Spleen (tissue), 13 donors: ENCODE data around the gene LPAR5. TPM values are rescaled to one million over a fixed set of nuclear protein-coding genes. Genes with fewer than 3 reads are reported as not detected.

Experiments
- DNase-seq: peaks from one replicate; pipeline ENCODE4 v3.0.0-alpha.2; 2020
- H3K27ac ChIP-seq, 8 donors: fragments of 200-600 bp; sonication (generic) in 7 of 8; 1 replicate in 4 of 8; 2 replicates in 4 of 8; pipeline versions ENCODE4 v1.5.0 to v1.8.0; 2016 to 2021; ENCODE audit warnings: inconsistent platforms in 4 of 8, mild to moderate bottlenecking in 4 of 8, moderate library complexity in 1 of 8
- H3K27me3 ChIP-seq, 7 donors: fragments of 200-600 bp; sonication (generic) in 6 of 7; replicated peaks in 1 of 7; 1 replicate in 4 of 7; 2 replicates in 3 of 7; pipeline versions ENCODE4 v1.5.0 to v1.8.0; 2016 to 2021; ENCODE audit warnings: inconsistent platforms in 3 of 7, mild to moderate bottlenecking in 1 of 7
- H3K36me3 ChIP-seq, 6 donors: fragments of 200-600 bp; sonication (generic) in 5 of 6; 1 replicate in 4 of 6; 2 replicates in 2 of 6; pipeline versions ENCODE4 v1.5.0 to v1.8.0; 2016 to 2021; ENCODE audit warnings: inconsistent platforms in 2 of 6
- H3K4me1 ChIP-seq, 6 donors: fragments of 200-600 bp; sonication (generic) in 5 of 6; 1 replicate in 3 of 6; 2 replicates in 3 of 6; pipeline versions ENCODE4 v1.5.0 to v1.8.0; 2016 to 2021; ENCODE audit warnings: inconsistent platforms in 3 of 6
- H3K4me3 ChIP-seq, 8 donors: fragments of 200-600 bp; sonication (generic) in 7 of 8; 1 replicate in 4 of 8; 2 replicates in 4 of 8; pipeline versions ENCODE4 v1.5.0 to v1.8.0; 2016 to 2021; ENCODE audit warnings: inconsistent platforms in 4 of 8, mild to moderate bottlenecking in 4 of 8, moderate library complexity in 2 of 8
- H3K9me3 ChIP-seq, 8 donors: fragments of 200-600 bp; sonication (generic) in 7 of 8; 1 replicate in 4 of 8; 2 replicates in 4 of 8; pipeline versions ENCODE4 v1.5.0 to v1.8.0; 2016 to 2021; ENCODE audit warnings: inconsistent platforms in 4 of 8
- POLR2A ChIP-seq, 3 donors: fragments of 450-650 bp; IDR thresholded peaks; one replicate each; pipeline ENCODE4 v1.5.1; 2017; ENCODE audit warnings: antibody characterized with exemption in 3 of 3, mild to moderate bottlenecking in 1 of 3
- POLR2AphosphoS5 ChIP-seq, 3 donors: sonication (generic); formaldehyde crosslinking; IDR thresholded peaks; one replicate each; pipeline ENCODE4 v1.5.1; 2017; ENCODE audit warnings: antibody characterized with exemption in 3 of 3
- WGBS, 5 donors: extraction: QIAGEN DNeasy Blood & Tissue Kit in 3 of 5; methylation state at CpG; one replicate each; pipeline versions ENCODE4 v1.1.5 to v1.1.7; 2013 to 2018; 5-methylcytosine and 5-hydroxymethylcytosine counted together
- intact Hi-C: fragments of 100-400 bp; cut with DNase I; formaldehyde crosslinking; loops from one replicate; pipeline ENCODE4 v1.15.0; 2023; ENCODE audit warnings: low total_unique reads
- long read RNA-seq, 2 donors: transcript quantifications; one replicate each; lab custom pipeline, GENCODE V29; 2026
- polyA plus RNA-seq, 3 donors: library from polyadenylated mRNA; stranded (reverse); fragments of 200-250 nt; gene quantifications; one replicate each; pipeline ENCODE4 v1.2.1, GENCODE V29; 2013
- total RNA-seq, 7 donors: library from RNA; depleted of rRNA in 3 of 7; stranded (reverse); fragments of >200 nt in 3 of 7; fragmentation: NEBNext Ultra II Directional in 4 of 7; extraction: Animal tissue kit (Norgen Biotek cat#: 25700) in 4 of 7; gene quantifications; one replicate each; pipeline versions ENCODE4 v1.1.0 to v1.2.1, GENCODE V29; 2016 to 2021
- TF ChIP-seq, protein P1 (sequence below), 11 experiments: fragments of 200-600 bp in 7 of 11; fragments of 450-650 bp in 4 of 11; sonication (generic) in 4 of 11; IDR thresholded peaks in 8 of 11; conservative IDR thresholded peaks in 3 of 11; 1 replicate in 7 of 11; 2 replicates in 4 of 11; pipeline versions ENCODE4 v1.4.0 to v1.8.0; 2016 to 2021; ENCODE audit warnings: antibody characterized with exemption in 11 of 11, inconsistent platforms in 4 of 11, mild to moderate bottlenecking in 1 of 11
- donor health status: healthy with polysubstance abuse.
- donor health status: DM: no; HTN: no; CAD: no; lungs with moderate emphysema.
- donor health status: DM: no; HTN: no; CAD: no.
- donor health status: Bipolar disorder and iron deficiency.
- donor health status: healthy.
- donor health status: DM: no; HTN: no; CAD: no.
- donor health status: DM: yes; HTN: yes; CAD: no.

Gene LPAR5
- total RNA-seq (10 to 100 TPM; 12.9 to 26.6 (median 16.9) TPM), polyA plus RNA-seq (10 to 100 TPM; 10.9 to 16.0 (median 14.9) TPM)
- long read RNA-seq, donor 1, transcript LPAR5-201 (2 exons, 3,171 nt): major isoform, 5 of 7 reads
- long read RNA-seq, donor 1, partial matches to known transcripts: 0 of 7 reads
- long read RNA-seq, donor 1, other reads (novel, unspliced or antisense): 0 of 7 reads
- long read RNA-seq, donor 2, partial matches to known transcripts: 0 of 6 reads
- long read RNA-seq, donor 2, other reads (novel, unspliced or antisense): 0 of 6 reads

DNA sequence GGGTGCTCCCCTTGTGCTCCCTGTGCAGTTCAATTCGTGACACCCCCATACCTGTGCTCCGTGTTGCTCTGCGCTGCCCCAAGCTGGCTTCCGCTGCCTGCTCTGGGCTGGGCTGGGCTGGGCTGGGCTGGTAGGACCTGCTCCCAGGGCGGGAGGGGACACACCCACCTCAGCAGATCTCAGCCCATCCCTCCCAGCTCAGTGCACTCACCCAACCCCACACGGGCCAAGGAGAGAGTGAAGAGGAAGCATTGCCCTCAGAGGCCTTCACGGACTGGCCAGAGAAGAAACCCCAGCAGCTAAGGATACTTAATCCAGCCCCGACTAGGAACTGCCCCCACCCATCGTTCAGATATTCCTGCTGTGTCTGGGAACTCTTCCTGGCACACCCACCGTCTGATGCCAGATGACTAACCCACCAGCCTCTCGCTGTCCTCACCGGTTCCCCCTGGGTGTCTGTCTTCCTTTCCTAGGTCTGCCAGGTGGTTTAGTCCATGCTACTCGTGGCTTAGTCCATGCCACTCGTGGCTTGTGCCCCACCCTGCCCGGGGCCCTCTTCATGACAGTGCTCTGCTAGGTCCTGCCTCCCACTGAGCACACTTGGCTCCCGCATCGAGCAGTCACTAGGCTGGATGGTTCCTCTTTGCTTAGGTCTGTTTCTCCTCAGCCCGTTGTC is at the start of gene LPAR5:
Gene LPAR5 (minus strand): TSS at position 104 of the 676 bp plus-strand sequence. CDS start 14,711 bp downstream, outside the sequence.
- peak; percentile 93 for DNase-seq
- no peaks in the 10 kb centered on the region for H3K27me3 ChIP-seq
- H3K4me3 ChIP-seq: peak within 1 kb of the TSS; percentile 3 to 71 (median 32)
- TF ChIP-seq POLR2AphosphoS5 (IDR thresholded peaks at IDR 0.05) (peak; percentile 79 to 85 (median 84)), POLR2A (IDR thresholded peaks at IDR 0.05) (peak in 1 of 3 donors; percentile 68)
- TF ChIP-seq, protein P1, sequence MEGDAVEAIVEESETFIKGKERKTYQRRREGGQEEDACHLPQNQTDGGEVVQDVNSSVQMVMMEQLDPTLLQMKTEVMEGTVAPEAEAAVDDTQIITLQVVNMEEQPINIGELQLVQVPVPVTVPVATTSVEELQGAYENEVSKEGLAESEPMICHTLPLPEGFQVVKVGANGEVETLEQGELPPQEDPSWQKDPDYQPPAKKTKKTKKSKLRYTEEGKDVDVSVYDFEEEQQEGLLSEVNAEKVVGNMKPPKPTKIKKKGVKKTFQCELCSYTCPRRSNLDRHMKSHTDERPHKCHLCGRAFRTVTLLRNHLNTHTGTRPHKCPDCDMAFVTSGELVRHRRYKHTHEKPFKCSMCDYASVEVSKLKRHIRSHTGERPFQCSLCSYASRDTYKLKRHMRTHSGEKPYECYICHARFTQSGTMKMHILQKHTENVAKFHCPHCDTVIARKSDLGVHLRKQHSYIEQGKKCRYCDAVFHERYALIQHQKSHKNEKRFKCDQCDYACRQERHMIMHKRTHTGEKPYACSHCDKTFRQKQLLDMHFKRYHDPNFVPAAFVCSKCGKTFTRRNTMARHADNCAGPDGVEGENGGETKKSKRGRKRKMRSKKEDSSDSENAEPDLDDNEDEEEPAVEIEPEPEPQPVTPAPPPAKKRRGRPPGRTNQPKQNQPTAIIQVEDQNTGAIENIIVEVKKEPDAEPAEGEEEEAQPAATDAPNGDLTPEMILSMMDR (IDR thresholded peaks at IDR 0.05 in 8 of 11, conservative IDR thresholded peaks at IDR 0.05 in 3 of 11): no peak
- no peaks in the 10 kb centered on the region for H3K9me3 ChIP-seq
- H3K36me3 ChIP-seq: peaks cover 0 to under 1% (median 0%) of the 10 kb centered on the region in 6 donors
- WGBS, 5 donors: 32 to 42% (median 37%) methylated on average over 17 to 18 of the region's 18 CpGs
- H3K4me1 ChIP-seq: peaks cover 46 to 99% (median 78%) of the 10 kb centered on the region in 6 donors
- peak within 1 kb of the TSS; percentile 38 to 91 (median 84) for H3K27ac ChIP-seq
- intact Hi-C loops: no loop called here

DNA sequence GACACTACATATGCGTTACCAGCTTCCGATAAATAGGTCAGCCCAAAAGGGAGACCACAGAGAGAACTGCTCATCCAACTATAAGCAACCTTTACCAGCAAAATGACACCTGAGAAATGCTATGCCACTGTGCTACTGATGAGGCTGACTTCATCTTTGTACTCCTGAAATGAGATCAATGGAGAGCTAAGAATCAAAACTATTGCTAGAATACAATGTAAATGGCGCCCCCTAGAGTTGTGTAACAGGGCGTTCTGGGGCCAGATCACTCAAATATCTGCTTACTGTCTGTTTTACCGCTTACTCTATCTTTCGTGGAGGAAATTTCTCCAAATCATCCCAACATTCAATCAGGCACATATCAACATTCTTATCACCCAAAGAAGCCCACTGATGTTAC is 48.9 kb upstream of the LPAR5 start:
- 54 to 67% (median 59%) methylated on average over 6 of the region's 6 CpGs for WGBS, 5 donors

DNA sequence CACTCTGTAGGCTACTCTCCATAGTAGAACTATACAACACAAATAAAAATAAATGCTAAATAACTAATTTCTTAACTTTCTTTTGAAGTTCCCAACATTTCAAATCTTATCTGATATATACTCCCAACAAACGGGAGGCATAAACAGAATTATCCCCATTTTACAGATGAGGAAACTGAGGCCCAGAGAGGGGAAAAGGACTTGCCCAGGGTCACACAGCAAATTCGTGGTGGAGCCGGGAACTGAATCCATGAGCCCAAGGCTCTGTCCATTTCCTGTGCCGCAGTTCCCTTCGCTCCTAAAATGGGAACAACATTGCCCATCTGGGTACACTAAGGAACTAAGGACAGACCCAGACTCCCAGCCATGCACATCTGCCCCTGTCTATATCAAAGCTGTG is 41.2 kb upstream of the LPAR5 start:
- H3K27ac ChIP-seq: no peak overlapping the region
- peaks cover 7 to 100% (median 89%) of the 10 kb centered on the region in 6 donors for H3K36me3 ChIP-seq
- no peak overlapping the region for H3K4me3 ChIP-seq
- H3K27me3 ChIP-seq: no peaks in the 10 kb centered on the region
- H3K4me1 ChIP-seq: peaks cover 0 to 31% (median 5%) of the 10 kb centered on the region in 6 donors
- intact Hi-C loops: no loop called here
- no peak for DNase-seq
- 93 to 99% (median 95%) methylated on average over 5 of the region's 5 CpGs for WGBS, 5 donors
- H3K9me3 ChIP-seq: no peaks in the 10 kb centered on the region
- TF ChIP-seq, protein P1 (IDR thresholded peaks at IDR 0.05 in 8 of 11, conservative IDR thresholded peaks at IDR 0.05 in 3 of 11): no peak
- TF ChIP-seq POLR2A (IDR thresholded peaks at IDR 0.05) (no peak), POLR2AphosphoS5 (IDR thresholded peaks at IDR 0.05) (no peak)

More for the DNA sequence above, 48.9 kb upstream of the LPAR5 start:
- intact Hi-C loops: loop anchor here (5.0 kb wide), 1 partner anchor 67 kb away; no protein-coding TSS in a partner anchor
- Histone ChIP-seq H3K27ac (peak overlapping the region in 2 of 8 donors; percentile 4 to 6), H3K36me3 (peaks cover 0 to 79% (median 19%) of the 10 kb centered on the region in 6 donors), H3K4me3 (no peak overlapping the region), H3K4me1 (peaks cover 27 to 91% (median 59%) of the 10 kb centered on the region in 6 donors), H3K9me3 (no peaks in the 10 kb centered on the region), H3K27me3 (no peaks in the 10 kb centered on the region)
- DNase-seq: no peak
- no peak for TF ChIP-seq POLR2A (IDR thresholded peaks at IDR 0.05)
- TF ChIP-seq, protein P1 (IDR thresholded peaks at IDR 0.05 in 8 of 11, conservative IDR thresholded peaks at IDR 0.05 in 3 of 11): peak in 10 of 11 experiments; percentile 17 to 69 (median 54)

DNA sequence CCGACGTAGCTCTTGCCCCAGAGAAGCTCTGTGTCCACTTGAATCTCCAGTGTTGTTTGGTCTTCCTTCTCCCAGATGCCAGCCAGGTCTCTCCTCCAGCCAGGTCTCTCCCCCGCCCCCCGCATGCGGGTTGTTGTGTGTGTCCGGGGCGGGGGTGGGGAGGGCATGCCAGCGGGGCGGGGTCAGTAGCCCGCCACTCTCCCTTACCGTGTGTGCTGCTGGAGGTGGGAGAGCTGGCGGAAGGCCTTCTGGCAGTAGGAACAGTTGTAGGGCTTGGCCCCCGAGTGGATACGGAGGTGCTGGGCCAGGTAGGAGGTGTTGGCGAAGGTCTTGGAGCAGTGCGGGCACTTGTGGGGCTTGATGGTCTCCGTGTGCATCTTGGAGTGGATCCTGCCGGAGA is 36.4 kb upstream of the LPAR5 start:
- Histone ChIP-seq H3K4me3 (no peak overlapping the region), H3K4me1 (peaks cover 0 to 12% (median 0%) of the 10 kb centered on the region in 6 donors), H3K27ac (no peak overlapping the region), H3K36me3 (peaks cover 2 to 100% (median 100%) of the 10 kb centered on the region in 6 donors), H3K27me3 (no peaks in the 10 kb centered on the region), H3K9me3 (no peaks in the 10 kb centered on the region)
- intact Hi-C loops: no loop called here
- WGBS, 5 donors: 91 to 95% (median 93%) methylated on average over 17 to 18 of the region's 18 CpGs
- TF ChIP-seq, protein P1 (IDR thresholded peaks at IDR 0.05 in 8 of 11, conservative IDR thresholded peaks at IDR 0.05 in 3 of 11): no peak
- peak in 2 of 3 donors; percentile 27 to 40 for TF ChIP-seq POLR2AphosphoS5 (IDR thresholded peaks at IDR 0.05)
- DNase-seq: no peak
